Occipital lobe (tissue), 2 donors: ENCODE data around the gene POTEC. TPM values are rescaled to one million over a fixed set of nuclear protein-coding genes. Genes with fewer than 3 reads are reported as not detected.
"Not testable (repeated sequence)": the region's sequence is repeated elsewhere in the genome, so short reads cannot be mapped to it uniquely, and the experiment has no call there.

Experiments used
- DNase-seq: peaks from one replicate; lab custom pipeline; 2025; lab: John Stamatoyannopoulos, UW
- total RNA-seq: library from RNA; depleted of rRNA; stranded (reverse); fragments of >200 nt; gene quantifications from one replicate; pipeline ENCODE4 v1.2.3, GENCODE V29; 2014

POTEC gene
- total RNA-seq, result not detected

- not testable (repeated sequence) for DNase-seq
Measured at GRCh38 chr18:14543446-14543964, at the start of gene POTEC. TSS of gene POTEC (minus strand) at chr18:14543600. CDS start at chr18:14543146, 454 bp downstream.

GRCh38 chr18:14577971-14578370, 34.6 kb upstream of the POTEC start:
- no peak for DNase-seq

- DNase-seq, result not testable (repeated sequence)
Measured at GRCh38 chr18:14559502-14559901, 16.1 kb upstream of the POTEC start.

GRCh38 chr18:14531659-14532058, 11.7 kb downstream of the POTEC start:
- not testable (repeated sequence) for DNase-seq

- not testable (repeated sequence) for DNase-seq
Measured at GRCh38 chr18:14510707-14511106, 32.7 kb downstream of the POTEC start.

- DNase-seq, result not testable (repeated sequence)
Measured at GRCh38 chr18:14503691-14504090, 39.7 kb downstream of the POTEC start.

GRCh38 chr18:14501894-14502293, 41.5 kb downstream of the POTEC start:
- not testable (repeated sequence) for DNase-seq

- DNase-seq, result not testable (repeated sequence)
Measured at GRCh38 chr18:14489256-14490014, 54.0 kb downstream of the POTEC start.

- not testable (repeated sequence) for DNase-seq
Measured at GRCh38 chr18:14488789-14489188, 54.6 kb downstream of the POTEC start.

GRCh38 chr18:14486926-14487580, 56.3 kb downstream of the POTEC start:
- not testable (repeated sequence) for DNase-seq

- DNase-seq, result not testable (repeated sequence)
Measured at GRCh38 chr18:14479076-14479475, 64.3 kb downstream of the POTEC start.

GRCh38 chr18:14475520-14475919, 67.9 kb downstream of the POTEC start:
- DNase-seq, result not testable (repeated sequence)

GRCh38 chr18:14474752-14475151, 68.6 kb downstream of the POTEC start:
- DNase-seq, result not testable (repeated sequence)

- not testable (repeated sequence) for DNase-seq
Measured at GRCh38 chr18:14474007-14474720, 69.2 kb downstream of the POTEC start.

- DNase-seq, result not testable (repeated sequence)
Measured at GRCh38 chr18:14473250-14474006, 70.0 kb downstream of the POTEC start.

GRCh38 chr18:14471286-14471685, 72.1 kb downstream of the POTEC start:
- DNase-seq, result not testable (repeated sequence)

GRCh38 chr18:14470446-14470845, 73.0 kb downstream of the POTEC start:
- DNase-seq, result not testable (repeated sequence)

- DNase-seq, result not testable (repeated sequence)
Measured at GRCh38 chr18:14470046-14470445, 73.4 kb downstream of the POTEC start.

- DNase-seq, result not testable (repeated sequence)
Measured at GRCh38 chr18:14465989-14466388, 77.4 kb downstream of the POTEC start.
